ENCODE measurements around the gene OCIAD1.
"Not testable (repeated sequence)": the region's sequence is repeated elsewhere in the genome, so short reads cannot be mapped to it uniquely, and the experiment has no call there.

Gene OCIAD1

GRCh38 chr4:48816297-48816696 lies 14.6 kb upstream of the OCIAD1 start:
- not testable (repeated sequence) for DNase-seq (ENCODE audit: extremely low read depth in 1 of 2, low read depth in 1 of 2)

- DNase-seq (ENCODE audit: extremely low read depth in 1 of 2, low read depth in 1 of 2), result no peak
These were observed 13.9 kb upstream of the OCIAD1 start for GRCh38 chr4:48816971-48817370.

GRCh38 chr4:48821431-48821830 lies 9.5 kb upstream of the OCIAD1 start:
- not testable (repeated sequence) for DNase-seq (ENCODE audit: extremely low read depth in 1 of 2, low read depth in 1 of 2)

GRCh38 chr4:48827622-48828021 lies 3.3 kb upstream of the OCIAD1 start:
- DNase-seq (ENCODE audit: extremely low read depth in 1 of 2, low read depth in 1 of 2), result no peak

- no peak for DNase-seq (ENCODE audit: extremely low read depth in 1 of 2, low read depth in 1 of 2)
These were observed 693 bp downstream of the OCIAD1 start for GRCh38 chr4:48831532-48832030.

GRCh38 chr4:48832571-48832970 lies 1.7 kb downstream of the OCIAD1 start:
- no peak for DNase-seq (ENCODE audit: extremely low read depth in 1 of 2, low read depth in 1 of 2)

- DNase-seq (ENCODE audit: extremely low read depth in 1 of 2, low read depth in 1 of 2), result no peak
These were observed 5.8 kb downstream of the OCIAD1 start for GRCh38 chr4:48836658-48837057.

GRCh38 chr4:48841045-48841827 lies 10.3 kb downstream of the OCIAD1 start:
- no peak for DNase-seq (ENCODE audit: extremely low read depth in 1 of 2, low read depth in 1 of 2)

- no peak for DNase-seq (ENCODE audit: extremely low read depth in 1 of 2, low read depth in 1 of 2)
These were observed 14.0 kb downstream of the OCIAD1 start for GRCh38 chr4:48844843-48845242.

- DNase-seq (ENCODE audit: extremely low read depth in 1 of 2, low read depth in 1 of 2), result not testable (repeated sequence)
These were observed 17.9 kb downstream of the OCIAD1 start for GRCh38 chr4:48848799-48849198.

- no peak for DNase-seq (ENCODE audit: extremely low read depth in 1 of 2, low read depth in 1 of 2)
These were observed 20.8 kb downstream of the OCIAD1 start for GRCh38 chr4:48851651-48852050.

GRCh38 chr4:48853604-48854394 lies 22.9 kb downstream of the OCIAD1 start:
- DNase-seq (ENCODE audit: extremely low read depth in 1 of 2, low read depth in 1 of 2), result no peak

- no peak for DNase-seq (ENCODE audit: extremely low read depth in 1 of 2, low read depth in 1 of 2)
These were observed 23.5 kb downstream of the OCIAD1 start for GRCh38 chr4:48854395-48854683.

- no peak for DNase-seq (ENCODE audit: extremely low read depth in 1 of 2, low read depth in 1 of 2)
These were observed 24.1 kb downstream of the OCIAD1 start for GRCh38 chr4:48854982-48855381.

GRCh38 chr4:48858130-48858529 lies 27.2 kb downstream of the OCIAD1 start:
- DNase-seq (ENCODE audit: extremely low read depth in 1 of 2, low read depth in 1 of 2), result no peak

- no peak for DNase-seq (ENCODE audit: extremely low read depth in 1 of 2, low read depth in 1 of 2)
These were observed 31.1 kb downstream of the OCIAD1 start for GRCh38 chr4:48862038-48862437.

- DNase-seq (ENCODE audit: extremely low read depth in 1 of 2, low read depth in 1 of 2), result no peak
These were observed 31.8 kb downstream of the OCIAD1 start for GRCh38 chr4:48862661-48863060.

- DNase-seq (ENCODE audit: extremely low read depth in 1 of 2, low read depth in 1 of 2), result no peak
These were observed 32.8 kb downstream of the OCIAD1 start for GRCh38 chr4:48863728-48864127.

GRCh38 chr4:48864696-48865095 lies 33.8 kb downstream of the OCIAD1 start:
- not testable (repeated sequence) for DNase-seq (ENCODE audit: extremely low read depth in 1 of 2, low read depth in 1 of 2)

GRCh38 chr4:48877827-48878535 lies 47.1 kb downstream of the OCIAD1 start:
- no peak for DNase-seq (ENCODE audit: extremely low read depth in 1 of 2, low read depth in 1 of 2)

Data from stimulated activated CD8-positive, alpha-beta memory T cell treated with anti-CD3 and anti-CD28 coated beads, Interleukin-7, amount 100 ng/mL, for 48 hours (primary cell).